GM21381 (cell line): Measurements from ENCODE around the gene MAB21L4.

ENCODE experiments used
- ATAC-seq: cut with Tn5 transposase; IDR thresholded peaks from one replicate; pipeline ENCODE4 v1.9.1; 2021; ENCODE audit warnings: mild to moderate bottlenecking, moderate library complexity; ENCODE audit not compliant: unreplicated experiment

The MAB21L4 gene

GRCh38 chr2:240913810-240914644, 18.1 kb upstream of the MAB21L4 start:
- ATAC-seq = no peak

- no peak for ATAC-seq
Observed at GRCh38 chr2:240912878-240913809, 17.2 kb upstream of the MAB21L4 start.

- ATAC-seq = no peak
Observed at GRCh38 chr2:240911641-240912265, 15.8 kb upstream of the MAB21L4 start.

- ATAC-seq = no peak
Observed at GRCh38 chr2:240909216-240909974, 13.4 kb upstream of the MAB21L4 start.

- no peak for ATAC-seq
Observed at GRCh38 chr2:240906911-240907590, 11.1 kb upstream of the MAB21L4 start.

- no peak for ATAC-seq
Observed at GRCh38 chr2:240906141-240906910, 10.4 kb upstream of the MAB21L4 start, which contains the start of gene CROCC2. CROCC2 (plus strand) TSS chr2:240906336; CDS start chr2:240906514, 178 bp downstream.

GRCh38 chr2:240905176-240905781, 9.3 kb upstream of the MAB21L4 start:
- ATAC-seq = no peak

- no peak for ATAC-seq
Observed at GRCh38 chr2:240904216-240905175, 8.5 kb upstream of the MAB21L4 start.

- ATAC-seq = no peak
Observed at GRCh38 chr2:240903191-240904060, 7.5 kb upstream of the MAB21L4 start.

- no peak for ATAC-seq
Observed at GRCh38 chr2:240902615-240903041, 6.7 kb upstream of the MAB21L4 start.

GRCh38 chr2:240901986-240902614, 6.1 kb upstream of the MAB21L4 start:
- ATAC-seq = no peak

- no peak for ATAC-seq
Observed at GRCh38 chr2:240900141-240900860, 4.3 kb upstream of the MAB21L4 start.

GRCh38 chr2:240899468-240899865, 3.5 kb upstream of the MAB21L4 start:
- no peak for ATAC-seq

GRCh38 chr2:240898731-240899467, 2.9 kb upstream of the MAB21L4 start:
- no peak for ATAC-seq
